HCT116 (cell line): ENCODE results near the gene SYNE1. TPM values are rescaled to one million over a fixed set of nuclear protein-coding genes. Genes with fewer than 3 reads are reported as not detected.

Source experiments
- ATAC-seq: fragments of 200-7000 bp; cut with Tn5 transposase; 2 replicates; pipeline ENCODE4 v1.9.1; 2020; ENCODE audit warnings: mild to moderate bottlenecking, moderate library complexity
- BruUV-seq: library from RNA; stranded (reverse); fragments of 400-500 nt; replicated peaks from 2 replicates; lab custom pipeline; 2021; lab: Mats Ljungman, UMichigan
- CTCF ChIA-PET: fragments of 300-600 bp; sonication (Branson Sonifier 250); formaldehyde crosslinking; loops from one replicate; lab custom pipeline; 2021; ENCODE audit warnings: antibody characterized with exemption; lab: Charles Lee
- POLR2A ChIA-PET: fragments of 300-600, 350-600 bp; sonication (Branson Sonifier 250); formaldehyde crosslinking; loops from one replicate; lab custom pipeline; 2021; ENCODE audit warnings: antibody characterized with exemption; lab: Charles Lee
- RAD21 ChIA-PET, 2 experiments: fragments of 300-600 bp; sonication (Branson Sonifier 250); formaldehyde crosslinking; loops; one replicate each; lab custom pipeline; 2023; ENCODE audit warnings: low total read pairs in 2 of 2; ENCODE audit not compliant: uncharacterized antibody in 2 of 2, unreplicated experiment in 2 of 2, low non-redundant PET in 1 of 2; lab: Charles Lee
- DNase-seq: peaks from one replicate; pipeline ENCODE4 v3.0.0-alpha.2; 2010; ENCODE audit warnings: low read depth, low spot score
- H2AFZ ChIP-seq: fragments of 200-600 bp; shearing (Covaris generic), sonication (generic); 2 replicates; pipeline ENCODE4 v1.6.1; 2017; ENCODE audit warnings: low read depth, mixed run types, mixed read lengths, antibody characterized with exemption, low read length; ENCODE audit not compliant: poor library complexity, severe bottlenecking
- H3K27ac ChIP-seq: 2 replicates; pipeline ENCODE4 v1.5.1; 2012; ENCODE audit warnings: low read depth, low read length
- H3K27me3 ChIP-seq: fragments of 200-600 bp; sonication (generic); 2 replicates; pipeline ENCODE4 v1.6.1; 2016; ENCODE audit warnings: mixed run types, low read length, mixed read lengths; ENCODE audit not compliant: insufficient read depth
- H3K36me3 ChIP-seq, 2 experiments: fragments of 200-500 bp in 1 of 2; fragments of 200-600 bp in 1 of 2; sonication (Bioruptor generic) in 1 of 2; sonication (generic) in 1 of 2; 2 replicates each; pipeline versions ENCODE4 v1.5.1 to v1.6.1; 2014 to 2016; ENCODE audit warnings: low read length in 2 of 2, inconsistent platforms in 1 of 2, mixed read lengths in 1 of 2, mixed run types in 1 of 2; ENCODE audit not compliant: insufficient read depth in 2 of 2, control insufficient read depth in 1 of 2
- H3K4me1 ChIP-seq, 2 experiments: fragments of 200-600 bp in 1 of 2; sonication (generic) in 1 of 2; 2 replicates each; pipeline versions ENCODE4 v1.5.1 to v1.6.1; 2012 to 2017; ENCODE audit warnings: low read length in 2 of 2, inconsistent platforms in 1 of 2, mild to moderate bottlenecking in 1 of 2, mixed read lengths in 1 of 2, mixed run types in 1 of 2, moderate library complexity in 1 of 2; ENCODE audit not compliant: insufficient read depth in 2 of 2, control insufficient read depth in 1 of 2
- H3K4me2 ChIP-seq: fragments of 200-600 bp; sonication (generic); 2 replicates; pipeline ENCODE4 v1.6.1; 2017; ENCODE audit warnings: mixed run types, low read length, mixed read lengths
- H3K4me3 ChIP-seq, 2 experiments: fragments of 200-600 bp in 1 of 2; sonication (generic) in 1 of 2; replicated peaks in 1 of 2; 2 replicates each; pipeline ENCODE4 v1.5.1; 2011 to 2016; ENCODE audit warnings: low read length in 2 of 2, control low read depth in 1 of 2, low read depth in 1 of 2, mild to moderate bottlenecking in 1 of 2, mixed read lengths in 1 of 2, mixed run types in 1 of 2
- H3K79me2 ChIP-seq: fragments of 200-600 bp; sonication (generic); 2 replicates; pipeline ENCODE4 v1.6.1; 2017; ENCODE audit warnings: mild to moderate bottlenecking, mixed run types, low read length, moderate library complexity, mixed read lengths; ENCODE audit not compliant: insufficient read depth
- H3K9ac ChIP-seq: fragments of 200-600 bp; sonication (generic); 2 replicates; pipeline ENCODE4 v1.6.1; 2016; ENCODE audit warnings: low read length, mixed read lengths
- H3K9me2 ChIP-seq: fragments of 200-600 bp; sonication (generic), shearing (Covaris generic); 2 replicates; pipeline ENCODE4 v1.6.1; 2017; ENCODE audit warnings: mixed run types, mild to moderate bottlenecking, moderate library complexity; ENCODE audit not compliant: insufficient read depth
- H3K9me3 ChIP-seq, 2 experiments: fragments of 200-500 bp in 1 of 2; fragments of 200-600 bp in 1 of 2; sonication (Bioruptor generic) in 1 of 2; sonication (generic) in 1 of 2; 2 replicates each; pipeline ENCODE4 v1.6.1; 2014 to 2017; ENCODE audit warnings: low read length in 2 of 2, mixed read lengths in 2 of 2, inconsistent platforms in 1 of 2, low read depth in 1 of 2, mild to moderate bottlenecking in 1 of 2, mixed run types in 1 of 2, moderate library complexity in 1 of 2; ENCODE audit not compliant: control insufficient read depth in 1 of 2, insufficient read depth in 1 of 2
- H4K20me1 ChIP-seq: fragments of 200-600 bp; sonication (generic), shearing (Covaris generic); 2 replicates; pipeline ENCODE4 v1.6.1; 2017; ENCODE audit warnings: mixed run types, mild to moderate bottlenecking, moderate library complexity; ENCODE audit not compliant: insufficient read depth
- ATF3 ChIP-seq: IDR thresholded peaks from 2 replicates; pipeline ENCODE4 v1.6.1; 2012
- CBX3 ChIP-seq: IDR thresholded peaks from 2 replicates; pipeline ENCODE4 v1.6.1; 2012; ENCODE audit warnings: low read depth
- CTCF ChIP-seq, 3 experiments: fragments of 200-600 bp in 1 of 3; sonication (generic) in 1 of 3; IDR thresholded peaks in 2 of 3; conservative IDR thresholded peaks in 1 of 3; 2 replicates each; pipeline ENCODE4 v1.5.1; 2012 to 2017; ENCODE audit warnings: low read depth in 2 of 3, low read length in 2 of 3, antibody characterized with exemption in 1 of 3, borderline replicate concordance in 1 of 3, control low read depth in 1 of 3, mild to moderate bottlenecking in 1 of 3, mixed read lengths in 1 of 3, mixed run types in 1 of 3, moderate library complexity in 1 of 3; ENCODE audit not compliant: insufficient read depth in 1 of 3
- EGR1 ChIP-seq: IDR thresholded peaks from 2 replicates; pipeline ENCODE4 v1.6.1; 2012; ENCODE audit warnings: low read depth
- ELF1 ChIP-seq: IDR thresholded peaks from 2 replicates; pipeline ENCODE4 v1.6.1; 2012; ENCODE audit warnings: low read depth, borderline replicate concordance
- FOSL1 ChIP-seq: IDR thresholded peaks from 2 replicates; pipeline ENCODE4 v1.6.1; 2012; ENCODE audit warnings: low read depth
- JUND ChIP-seq: IDR thresholded peaks from 2 replicates; pipeline ENCODE4 v1.6.1; 2012
- MAX ChIP-seq: IDR thresholded peaks from 2 replicates; pipeline ENCODE4 v1.6.1; 2012
- POLR2A ChIP-seq: IDR thresholded peaks from 2 replicates; pipeline ENCODE4 v1.7.0; 2011; ENCODE audit warnings: borderline replicate concordance; ENCODE audit not compliant: insufficient read depth, insufficient read length; ENCODE audit errors: extremely low read depth
- POLR2AphosphoS5 ChIP-seq: IDR thresholded peaks from 2 replicates; pipeline ENCODE4 v1.6.1; 2011; ENCODE audit warnings: mild to moderate bottlenecking, low read depth, low read length, moderate library complexity
- RAD21 ChIP-seq: IDR thresholded peaks from 2 replicates; pipeline ENCODE4 v1.6.1; 2012; ENCODE audit warnings: low read depth, mild to moderate bottlenecking
- SP1 ChIP-seq: IDR thresholded peaks from 2 replicates; pipeline ENCODE4 v1.6.1; 2012; ENCODE audit warnings: low read depth
- SRF ChIP-seq: IDR thresholded peaks from 2 replicates; pipeline ENCODE4 v1.6.1; 2012; ENCODE audit warnings: low read depth
- YY1 ChIP-seq: IDR thresholded peaks from 2 replicates; pipeline ENCODE4 v1.6.1; 2011; ENCODE audit warnings: low read length, low read depth, moderate library complexity, mild to moderate bottlenecking; ENCODE audit not compliant: insufficient replicate concordance; ENCODE audit errors: extremely low read depth
- ZBTB33 ChIP-seq: IDR thresholded peaks from 2 replicates; pipeline ENCODE4 v1.6.1; 2011; ENCODE audit warnings: mild to moderate bottlenecking, low read length, moderate library complexity; ENCODE audit not compliant: insufficient replicate concordance; ENCODE audit errors: extremely low read depth
- ZFX ChIP-seq: fragments of 450-650 bp; IDR thresholded peaks from 2 replicates; pipeline ENCODE4 v1.6.1; 2017
- ZNF274 ChIP-seq: fragments of 200-500 bp; sonication (Bioruptor generic); IDR thresholded peaks from 2 replicates; pipeline ENCODE4 v1.6.1; 2014; ENCODE audit warnings: mild to moderate bottlenecking, low read depth, low read length, inconsistent platforms
- intact Hi-C: fragments of 100-400 bp; cut with micrococcal nuclease; formaldehyde crosslinking; loops from 2 replicates; pipeline ENCODE4 v1.10.0; 2022
- total RNA-seq: library from RNA; stranded (reverse); gene quantifications from one replicate; pipeline ENCODE4 v1.2.1, GENCODE V29; 2021; ENCODE audit not compliant: unreplicated experiment

SYNE1 gene
- total RNA-seq, 1 experiment from 2014 or later, result 5.4 TPM

GRCh38 chr6:152453421-152453820 lies 183.7 kb downstream of the SYNE1 start:
- intact Hi-C loops, result no loop called here
- Histone ChIP-seq H3K27ac (no peak overlapping the region), H4K20me1 (no peaks in the 10 kb centered on the region), H3K36me3 (no peaks in the 10 kb centered on the region), H3K4me2 (no peak overlapping the region), H3K4me1 (peaks cover 0 to 2% of the 10 kb centered on the region in 2 experiments; a peak in 2 of 4 replicates), H3K79me2 (no peaks in the 10 kb centered on the region), H3K4me3 (no peak overlapping the region), H3K9me2 (no peaks in the 10 kb centered on the region), H3K27me3 (no peaks in the 10 kb centered on the region), H3K9ac (no peak overlapping the region), H2AFZ (no peak overlapping the region), H3K9me3 (no peaks in the 10 kb centered on the region)
- ChIA-PET POLR2A (no interaction called here), CTCF (no interaction called here), RAD21 (interaction anchor here in 1 of 2 experiments (0.5 kb wide), 1 partner anchor 757 kb away, joined by 3 read pairs; no protein-coding TSS in a partner anchor)
- TF ChIP-seq POLR2AphosphoS5 (no peak), EGR1 (no peak), ELF1 (no peak), MAX (no peak), POLR2A (no peak), SRF (no peak), ZFX (no peak)
- no peak for ATAC-seq
- no peak for DNase-seq
- no TSS peak for BruUV-seq

- POLR2A ChIA-PET, result no interaction called here
- CTCF ChIA-PET, result no interaction called here
- no peak overlapping the region for H3K4me2 ChIP-seq
- TF ChIP-seq SRF (no peak), JUND (no peak), SP1 (no peak), CBX3 (no peak), ZBTB33 (no peak), FOSL1 (no peak), ATF3 (no peak), ZNF274 (no peak), YY1 (no peak), CTCF (IDR thresholded peaks at IDR 0.05 in 2 of 3, conservative IDR thresholded peaks at IDR 0.05 in 1 of 3; ENCODE audit: borderline replicate concordance in 1 of 3, insufficient read depth in 1 of 3, low read depth in 2 of 3, low read length in 2 of 3) (no peak), ZFX (no peak), RAD21 (no peak)
- H3K9ac ChIP-seq, result no peak overlapping the region
- no peak overlapping the region for H2AFZ ChIP-seq
- H3K4me1 ChIP-seq, result no peaks in the 10 kb centered on the region
- H3K9me3 ChIP-seq, result no peaks in the 10 kb centered on the region
- RAD21 ChIA-PET, result no interaction called here
- ATAC-seq (no peak), DNase-seq (no peak)
- no peaks in the 10 kb centered on the region for H3K79me2 ChIP-seq
- intact Hi-C loops, result no loop called here
- H3K4me3 ChIP-seq, result no peak overlapping the region
- no peak overlapping the region for H3K27ac ChIP-seq
- no peaks in the 10 kb centered on the region for H4K20me1 ChIP-seq
- no peaks in the 10 kb centered on the region for H3K27me3 ChIP-seq
- H3K9me2 ChIP-seq, result no peaks in the 10 kb centered on the region
- H3K36me3 ChIP-seq, result no peaks in the 10 kb centered on the region
- no TSS peak for BruUV-seq
Observed at GRCh38 chr6:152452639-152453038, 184.5 kb downstream of the SYNE1 start.
